HEK293T (cell line): Measurements from ENCODE around the gene ERN1.

Source experiments
- CTCF ChIA-PET: fragments of 350-600 bp; formaldehyde crosslinking; extraction: SDS; loops from one replicate; lab custom pipeline; 2021; ENCODE audit warnings: antibody characterized with exemption, inconsistent platforms; lab: Yijun Ruan, JAX
- POLR2A ChIA-PET: fragments of 350-600 bp; formaldehyde crosslinking; extraction: SDS; loops from one replicate; lab custom pipeline; 2020; ENCODE audit warnings: antibody characterized with exemption, inconsistent platforms; lab: Yijun Ruan, JAX
- DNase-seq: peaks from one replicate; pipeline ENCODE4 v3.0.0; 2012; ENCODE audit warnings: mixed read lengths; ENCODE audit errors: extremely low spot score
- ARNT ChIP-seq: fragments of 450-650 bp; IDR thresholded peaks from 2 replicates; pipeline ENCODE4 v1.6.1; 2017; ENCODE audit warnings: mild to moderate bottlenecking
- BHLHE40 ChIP-seq: fragments of 450-650 bp; IDR thresholded peaks from 2 replicates; pipeline ENCODE4 v1.6.1; 2016; ENCODE audit warnings: mild to moderate bottlenecking, moderate library complexity, borderline replicate concordance
- CTBP1 ChIP-seq: fragments of 450-650 bp; IDR thresholded peaks from 2 replicates; pipeline ENCODE4 v1.6.1; 2016; ENCODE audit warnings: borderline replicate concordance
- ELF4 ChIP-seq: fragments of 450-650 bp; IDR thresholded peaks from 2 replicates; pipeline ENCODE4 v1.6.1; 2017; ENCODE audit warnings: antibody characterized with exemption
- FOXA1 ChIP-seq: fragments of 450-650 bp; IDR thresholded peaks from 2 replicates; pipeline ENCODE4 v1.6.1; 2016; ENCODE audit warnings: mild to moderate bottlenecking
- FOXK2 ChIP-seq: fragments of 450-650 bp; IDR thresholded peaks from 2 replicates; pipeline ENCODE4 v1.6.1; 2016; ENCODE audit warnings: mild to moderate bottlenecking
- FOXM1 ChIP-seq: fragments of 450-650 bp; IDR thresholded peaks from 2 replicates; pipeline ENCODE4 v1.6.1; 2017; ENCODE audit warnings: mild to moderate bottlenecking, borderline replicate concordance
- L3MBTL2 ChIP-seq: fragments of 450-650 bp; conservative IDR thresholded peaks from 2 replicates; pipeline ENCODE4 v1.6.1; 2016; ENCODE audit warnings: mild to moderate bottlenecking
- LEF1 ChIP-seq: fragments of 450-650 bp; IDR thresholded peaks from 2 replicates; pipeline ENCODE4 v1.6.1; 2017; ENCODE audit warnings: mild to moderate bottlenecking, borderline replicate concordance
- NFRKB ChIP-seq: fragments of 450-650 bp; IDR thresholded peaks from 2 replicates; pipeline ENCODE4 v1.6.1; 2016; ENCODE audit warnings: mild to moderate bottlenecking, moderate library complexity
- PKNOX1 ChIP-seq: fragments of 450-650 bp; IDR thresholded peaks from 2 replicates; pipeline ENCODE4 v1.6.1; 2016
- SP1 ChIP-seq: fragments of 450-650 bp; IDR thresholded peaks from 2 replicates; pipeline ENCODE4 v1.6.1; 2017
- SUZ12 ChIP-seq: fragments of 450-650 bp; IDR thresholded peaks from 2 replicates; pipeline ENCODE4 v1.6.1; 2016; ENCODE audit warnings: mild to moderate bottlenecking
- TARDBP ChIP-seq: fragments of 450-650 bp; IDR thresholded peaks from 2 replicates; pipeline ENCODE4 v1.6.1; 2016
- ZNF384 ChIP-seq: fragments of 450-650 bp; IDR thresholded peaks from 2 replicates; pipeline ENCODE4 v1.6.1; 2016

Gene ERN1

GRCh38 chr17:64032081-64032480 lies 97.9 kb downstream of the ERN1 start:
- POLR2A ChIA-PET = interaction anchor here (0.6 kb wide), 1 partner anchor 640 kb away, joined by 3 read pairs; no protein-coding TSS in a partner anchor
- DNase-seq = no peak
- TF ChIP-seq CTBP1 (no peak), TARDBP (no peak), FOXK2 (no peak), SP1 (no peak)
- CTCF ChIA-PET = interaction anchor here (0.6 to 8.4 kb wide), 2 partner anchors 71 to 101 kb away, joined by 3 to 106 read pairs; no protein-coding TSS in a partner anchor

GRCh38 chr17:64028874-64029464 lies 101.0 kb downstream of the ERN1 start:
- TF ChIP-seq FOXK2 = no peak
- no peak for TF ChIP-seq NFRKB
- no peak for TF ChIP-seq CTBP1
- no peak for TF ChIP-seq SP1
- ChIA-PET CTCF (interaction anchor here (0.5 to 8.4 kb wide), 22 partner anchors 10 to 1030 kb away, joined by 3 to 106 read pairs (median 4); no protein-coding TSS in a partner anchor), POLR2A (interaction anchor here (1.6 to 1.9 kb wide), 2 partner anchors 104 to 117 kb away, joined by 6 to 9 read pairs; no protein-coding TSS in a partner anchor)
- DNase-seq = peak; percentile 71

GRCh38 chr17:64025732-64026294 lies 104.1 kb downstream of the ERN1 start:
- CTCF ChIA-PET = interaction anchor here (0.6 to 8.4 kb wide), 20 partner anchors 9 to 274 kb away, joined by 3 to 106 read pairs (median 4); partner anchors contain the start of genes CSHL1 and GH1
- peak; percentile 93 for DNase-seq
- peak; percentile 61; the same call in 1 of the 2 replicates for TF ChIP-seq L3MBTL2
- no peak for TF ChIP-seq ZNF384
- POLR2A ChIA-PET = interaction anchor here (1.0 to 1.3 kb wide), 4 partner anchors 20 to 120 kb away, joined by 3 to 7 read pairs (median 6); no protein-coding TSS in a partner anchor

GRCh38 chr17:64024781-64025731 lies 104.9 kb downstream of the ERN1 start:
- CTCF ChIA-PET = interaction anchor here (0.6 to 8.4 kb wide), 17 partner anchors 8 to 275 kb away, joined by 3 to 106 read pairs (median 4); partner anchors contain the start of genes CSHL1 and GH1

GRCh38 chr17:64024215-64024654 lies 105.7 kb downstream of the ERN1 start:
- DNase-seq = no peak
- TF ChIP-seq FOXK2 (no peak), FOXA1 (no peak)
- ChIA-PET CTCF (interaction anchor here (0.7 to 8.4 kb wide), 5 partner anchors 28 to 138 kb away, joined by 3 to 106 read pairs (median 3); partner anchors contain the start of gene GH1), POLR2A (no interaction called here)

More at GRCh38 chr17:64024781-64025731, 104.9 kb downstream of the ERN1 start:
- POLR2A ChIA-PET = interaction anchor here (1.0 to 1.3 kb wide), 4 partner anchors 19 to 121 kb away, joined by 3 to 7 read pairs (median 6); no protein-coding TSS in a partner anchor
- DNase-seq = no peak
- TF ChIP-seq PKNOX1 (no peak), L3MBTL2 (no peak), FOXM1 (no peak), ELF4 (no peak), BHLHE40 (no peak), SP1 (no peak), NFRKB (no peak), ZNF384 (no peak), ARNT (no peak), LEF1 (no peak), SUZ12 (no peak), FOXK2 (no peak)

- TF ChIP-seq ARNT (no peak), FOXM1 (no peak), NFRKB (no peak), PKNOX1 (no peak), CTBP1 (no peak), SUZ12 (no peak), FOXA1 (no peak)
- DNase-seq = no peak
- ChIA-PET CTCF (interaction anchor here (0.7 to 1.4 kb wide), 2 partner anchors 111 kb away, joined by 6 to 8 read pairs; no protein-coding TSS in a partner anchor), POLR2A (interaction anchor here (1.0 kb wide), 1 partner anchor 123 kb away, joined by 3 read pairs; no protein-coding TSS in a partner anchor)
These were observed 107.3 kb downstream of the ERN1 start for GRCh38 chr17:64022611-64023063.
